ENCODE results near the gene CCDC83. TPM values are rescaled to one million over a fixed set of nuclear protein-coding genes. Genes with fewer than 3 reads are reported as not detected.

The CCDC83 gene
- total RNA-seq, 1 donor from 2014 or later, result not detected

DNA sequence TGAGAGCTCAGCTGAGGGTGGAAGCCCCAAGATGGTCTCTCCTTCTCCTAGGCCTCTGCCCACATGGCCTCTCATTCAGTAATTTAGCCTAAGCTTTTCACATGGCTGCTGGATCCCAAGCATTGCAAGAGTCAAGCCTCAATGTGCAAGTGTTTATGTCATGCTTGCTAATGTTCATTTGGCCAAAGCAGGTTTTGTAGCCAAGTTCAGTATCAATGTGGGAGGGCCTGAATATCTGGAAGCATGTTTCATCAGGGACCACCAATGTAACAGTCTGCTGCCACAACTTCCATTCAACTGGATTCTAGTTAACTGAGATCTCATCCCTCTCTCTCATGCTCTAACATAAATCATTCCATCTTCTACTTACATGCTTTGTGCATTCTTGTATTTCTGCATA lies 35.7 kb upstream of the CCDC83 start:
- Mint-ChIP-seq H3K4me3 (no peak overlapping the region), H3K4me1 (ENCODE audit: unreplicated experiment) (no peaks in the 10 kb centered on the region), H3K36me3 (no peaks in the 10 kb centered on the region), H3K27me3 (no peaks in the 10 kb centered on the region), H3K27ac (no peak overlapping the region), H3K9me3 (no peaks in the 10 kb centered on the region)
- DNase-seq (ENCODE audit: extremely low spot score, unreplicated experiment), result no peak
- TF ChIP-seq CTCF (conservative IDR thresholded peaks at IDR 0.05), result no peak

DNA sequence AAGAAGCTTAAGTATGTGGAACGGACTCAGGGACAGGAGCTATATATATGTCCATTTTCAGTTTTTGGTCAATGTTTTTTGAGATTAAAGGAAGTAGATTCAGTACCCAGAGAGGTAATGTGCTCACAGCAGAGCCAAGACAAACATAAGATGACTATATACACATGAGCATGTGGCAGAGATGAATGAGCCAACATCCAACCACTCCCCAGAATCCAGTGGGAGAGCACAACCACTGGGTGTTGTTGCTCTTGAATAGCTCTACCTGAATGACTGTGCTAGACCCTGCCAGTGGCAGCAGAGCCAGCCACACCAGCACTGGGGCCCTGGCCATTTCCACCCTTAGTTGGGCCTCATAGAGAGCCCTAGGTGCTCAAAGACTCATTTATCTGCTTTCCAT lies 33.5 kb upstream of the CCDC83 start:
- TF ChIP-seq CTCF (conservative IDR thresholded peaks at IDR 0.05), result no peak
- Mint-ChIP-seq H3K36me3 (no peaks in the 10 kb centered on the region), H3K4me3 (no peak overlapping the region), H3K27me3 (no peaks in the 10 kb centered on the region), H3K9me3 (no peaks in the 10 kb centered on the region), H3K4me1 (ENCODE audit: unreplicated experiment) (peaks cover 13% of the 10 kb centered on the region), H3K27ac (no peak overlapping the region)
- no peak for DNase-seq (ENCODE audit: extremely low spot score, unreplicated experiment)

DNA sequence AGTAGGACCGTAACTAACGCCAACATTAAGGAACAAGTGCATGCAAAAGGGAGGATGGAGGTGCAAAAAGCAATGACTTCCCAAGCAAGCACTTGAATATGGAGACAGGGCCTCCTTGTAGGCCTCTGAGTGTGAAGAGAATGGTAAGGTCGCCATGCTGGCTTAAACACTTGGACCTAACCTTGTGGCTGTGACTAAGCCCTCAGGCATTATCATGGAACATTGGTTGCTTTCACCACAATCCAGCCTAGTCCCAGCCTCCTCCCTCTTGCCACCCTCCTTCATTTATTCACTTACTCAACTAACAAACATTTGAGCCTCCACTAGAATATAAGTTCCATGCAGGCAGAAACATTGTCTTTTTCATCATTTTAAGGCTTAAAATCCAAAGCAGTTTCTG lies 32.4 kb upstream of the CCDC83 start:
- Mint-ChIP-seq H3K27ac (no peak overlapping the region), H3K36me3 (no peaks in the 10 kb centered on the region), H3K4me3 (no peak overlapping the region), H3K4me1 (ENCODE audit: unreplicated experiment) (peaks cover 20% of the 10 kb centered on the region), H3K9me3 (no peaks in the 10 kb centered on the region), H3K27me3 (no peaks in the 10 kb centered on the region)
- DNase-seq (ENCODE audit: extremely low spot score, unreplicated experiment), result no peak
- TF ChIP-seq CTCF (conservative IDR thresholded peaks at IDR 0.05), result no peak

- Mint-ChIP-seq H3K27ac (no peak overlapping the region), H3K4me1 (ENCODE audit: unreplicated experiment) (peaks cover 20% of the 10 kb centered on the region), H3K4me3 (no peak overlapping the region), H3K9me3 (no peaks in the 10 kb centered on the region), H3K36me3 (no peaks in the 10 kb centered on the region), H3K27me3 (no peaks in the 10 kb centered on the region)
- no peak for DNase-seq (ENCODE audit: extremely low spot score, unreplicated experiment)
- no peak for TF ChIP-seq CTCF (conservative IDR thresholded peaks at IDR 0.05)
Measured at GRCh38 chr11:85823816-85824215, 31.4 kb upstream of the CCDC83 start.

DNA sequence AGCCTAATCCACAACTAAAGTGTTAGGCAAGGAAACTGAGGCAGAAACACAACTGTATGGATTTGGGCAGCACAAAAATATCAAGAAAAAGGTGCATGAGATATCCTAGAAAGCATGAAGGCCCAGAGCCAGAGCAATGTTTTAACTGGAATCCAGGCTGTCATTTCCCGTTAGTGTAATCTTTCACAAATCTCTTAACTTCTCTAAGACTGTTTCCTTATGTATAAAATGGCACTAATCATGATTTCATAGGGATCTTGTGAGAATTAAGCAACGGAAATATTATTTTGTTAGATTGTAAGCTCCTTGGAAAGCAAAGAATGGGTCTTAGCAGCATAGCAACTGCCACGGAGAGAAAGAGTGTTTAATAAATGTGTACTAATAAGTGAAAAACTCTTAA lies 29.6 kb upstream of the CCDC83 start:
- Mint-ChIP-seq H3K4me3 (no peak overlapping the region), H3K36me3 (no peaks in the 10 kb centered on the region), H3K27me3 (no peaks in the 10 kb centered on the region), H3K27ac (no peak overlapping the region), H3K4me1 (ENCODE audit: unreplicated experiment) (peaks cover 20% of the 10 kb centered on the region), H3K9me3 (no peaks in the 10 kb centered on the region)
- DNase-seq (ENCODE audit: extremely low spot score, unreplicated experiment), result no peak
- no peak for TF ChIP-seq CTCF (conservative IDR thresholded peaks at IDR 0.05)

Measured in type B pancreatic cell (in vitro differentiated cells).